OCI-LY3 (cell line): ENCODE data around the gene NLRC4.

Experiments used
- H2AFZ ChIP-seq: fragments of 200-600, 300-600 bp; shearing (Covaris generic); 2 replicates; pipeline ENCODE4 v1.6.0; 2014; ENCODE audit warnings: antibody characterized with exemption, low read depth, low read length
- H3K27ac ChIP-seq: fragments of 200-600, 300-600 bp; sonication (generic); 2 replicates; pipeline ENCODE4 v1.5.1; 2014; ENCODE audit warnings: mild to moderate bottlenecking, low read length, moderate library complexity, mixed read lengths
- H3K27me3 ChIP-seq: fragments of 200-600, 300-600 bp; sonication (generic); 2 replicates; pipeline ENCODE4 v1.6.1; 2014; ENCODE audit warnings: low read depth, low read length, mixed read lengths
- H3K36me3 ChIP-seq: fragments of 200-600, 300-600 bp; sonication (generic); replicated peaks from 2 replicates; pipeline ENCODE3; 2014; ENCODE audit warnings: low read depth, low read length, mixed read lengths
- H3K4me1 ChIP-seq: fragments of 300-600, 200-600 bp; sonication (generic); 2 replicates; pipeline ENCODE4 v1.6.1; 2014; ENCODE audit warnings: low read length, mixed read lengths
- H3K4me2 ChIP-seq: fragments of 200-600, 300-600 bp; sonication (generic); 2 replicates; pipeline ENCODE4 v1.6.1; 2014; ENCODE audit warnings: low read length, mixed read lengths
- H3K4me3 ChIP-seq: fragments of 300-600, 200-600 bp; sonication (generic); 2 replicates; pipeline ENCODE4 v1.5.1; 2014; ENCODE audit warnings: antibody characterized with exemption, mild to moderate bottlenecking, low read length, moderate library complexity
- H3K79me2 ChIP-seq: fragments of 300-600, 200-600 bp; shearing (Covaris generic); 2 replicates; pipeline ENCODE4 v1.6.1; 2014; ENCODE audit warnings: mild to moderate bottlenecking, low read length, mixed read lengths
- H3K9ac ChIP-seq: fragments of 300-600, 200-600 bp; shearing (Covaris generic); 2 replicates; pipeline ENCODE4 v1.6.0; 2014; ENCODE audit warnings: mild to moderate bottlenecking, low read length, moderate library complexity
- H3K9me3 ChIP-seq: fragments of 200-600, 300-600 bp; shearing (Covaris generic); 2 replicates; pipeline ENCODE4 v1.6.1; 2014; ENCODE audit warnings: low read length, mixed read lengths; ENCODE audit not compliant: insufficient read depth
- H4K20me1 ChIP-seq: fragments of 200-600, 300-600 bp; sonication (generic); 2 replicates; pipeline ENCODE4 v1.6.1; 2016; ENCODE audit warnings: low read length, mixed read lengths; ENCODE audit not compliant: insufficient read depth
- EZH2phosphoT487 ChIP-seq: fragments of 200-600 bp; shearing (Covaris generic); IDR thresholded peaks from 2 replicates; pipeline ENCODE4 v1.6.1; 2018; ENCODE audit warnings: antibody characterized with exemption, mixed run types, low read depth
- TF ChIP-seq, protein P1 (sequence below): fragments of 200-600, 300-600 bp; sonication (generic); IDR thresholded peaks from 2 replicates; pipeline ENCODE4 v1.5.1; 2014; ENCODE audit warnings: antibody characterized with exemption, low read length, low read depth

The NLRC4 gene

DNA sequence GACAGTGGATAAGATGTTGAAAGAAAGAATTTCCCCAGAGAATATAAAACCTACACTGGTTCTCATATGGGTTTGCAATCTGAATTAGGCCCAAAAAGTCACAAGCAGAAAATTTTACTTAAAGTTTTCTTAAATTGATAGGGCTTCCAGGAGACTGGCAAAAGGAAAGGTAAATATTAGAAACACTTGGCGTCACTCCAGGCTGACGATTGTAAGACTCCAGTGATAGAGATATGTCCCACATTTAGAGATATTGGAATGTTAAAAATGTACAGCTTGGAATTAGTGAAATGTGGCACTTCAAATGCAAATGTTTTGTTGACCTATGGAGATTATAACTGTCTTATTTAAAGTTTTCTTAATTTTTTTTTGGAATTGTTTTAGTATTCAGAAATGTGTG, 27.1 kb upstream of the NLRC4 start:
- peaks cover 9% of the 10 kb centered on the region for H3K36me3 ChIP-seq
- no peak for TF ChIP-seq EZH2phosphoT487
- TF ChIP-seq, protein P1, sequence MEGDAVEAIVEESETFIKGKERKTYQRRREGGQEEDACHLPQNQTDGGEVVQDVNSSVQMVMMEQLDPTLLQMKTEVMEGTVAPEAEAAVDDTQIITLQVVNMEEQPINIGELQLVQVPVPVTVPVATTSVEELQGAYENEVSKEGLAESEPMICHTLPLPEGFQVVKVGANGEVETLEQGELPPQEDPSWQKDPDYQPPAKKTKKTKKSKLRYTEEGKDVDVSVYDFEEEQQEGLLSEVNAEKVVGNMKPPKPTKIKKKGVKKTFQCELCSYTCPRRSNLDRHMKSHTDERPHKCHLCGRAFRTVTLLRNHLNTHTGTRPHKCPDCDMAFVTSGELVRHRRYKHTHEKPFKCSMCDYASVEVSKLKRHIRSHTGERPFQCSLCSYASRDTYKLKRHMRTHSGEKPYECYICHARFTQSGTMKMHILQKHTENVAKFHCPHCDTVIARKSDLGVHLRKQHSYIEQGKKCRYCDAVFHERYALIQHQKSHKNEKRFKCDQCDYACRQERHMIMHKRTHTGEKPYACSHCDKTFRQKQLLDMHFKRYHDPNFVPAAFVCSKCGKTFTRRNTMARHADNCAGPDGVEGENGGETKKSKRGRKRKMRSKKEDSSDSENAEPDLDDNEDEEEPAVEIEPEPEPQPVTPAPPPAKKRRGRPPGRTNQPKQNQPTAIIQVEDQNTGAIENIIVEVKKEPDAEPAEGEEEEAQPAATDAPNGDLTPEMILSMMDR = no peak
- H3K79me2 ChIP-seq = peaks cover 4% of the 10 kb centered on the region

DNA sequence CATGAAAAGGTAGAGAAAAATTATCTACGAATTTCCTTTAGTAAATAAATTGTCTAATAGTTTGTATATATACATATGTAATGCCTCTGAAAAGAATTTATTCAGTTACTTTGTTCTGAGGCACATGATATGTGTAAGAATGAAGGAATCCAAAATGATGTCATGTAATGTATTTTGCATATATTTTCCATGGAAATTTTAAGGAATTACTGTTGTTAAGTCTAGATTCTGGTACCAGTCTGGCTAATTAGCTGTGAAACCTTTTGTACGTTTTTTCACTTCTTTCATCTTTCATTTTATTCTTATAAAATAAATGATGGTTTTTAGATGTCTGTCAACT, 25.3 kb upstream of the NLRC4 start:
- no peak overlapping the region for H3K4me2 ChIP-seq

More for the DNA sequence above, 27.1 kb upstream of the NLRC4 start:
- no peak overlapping the region for H3K27ac ChIP-seq
- no peak overlapping the region for H3K4me2 ChIP-seq
- no peaks in the 10 kb centered on the region for H3K9me3 ChIP-seq
- no peaks in the 10 kb centered on the region for H3K4me1 ChIP-seq
- no peak overlapping the region for H3K4me3 ChIP-seq
- no peaks in the 10 kb centered on the region for H3K27me3 ChIP-seq
- H2AFZ ChIP-seq = no peak overlapping the region
- H3K9ac ChIP-seq = no peak overlapping the region
- no peaks in the 10 kb centered on the region for H4K20me1 ChIP-seq

DNA sequence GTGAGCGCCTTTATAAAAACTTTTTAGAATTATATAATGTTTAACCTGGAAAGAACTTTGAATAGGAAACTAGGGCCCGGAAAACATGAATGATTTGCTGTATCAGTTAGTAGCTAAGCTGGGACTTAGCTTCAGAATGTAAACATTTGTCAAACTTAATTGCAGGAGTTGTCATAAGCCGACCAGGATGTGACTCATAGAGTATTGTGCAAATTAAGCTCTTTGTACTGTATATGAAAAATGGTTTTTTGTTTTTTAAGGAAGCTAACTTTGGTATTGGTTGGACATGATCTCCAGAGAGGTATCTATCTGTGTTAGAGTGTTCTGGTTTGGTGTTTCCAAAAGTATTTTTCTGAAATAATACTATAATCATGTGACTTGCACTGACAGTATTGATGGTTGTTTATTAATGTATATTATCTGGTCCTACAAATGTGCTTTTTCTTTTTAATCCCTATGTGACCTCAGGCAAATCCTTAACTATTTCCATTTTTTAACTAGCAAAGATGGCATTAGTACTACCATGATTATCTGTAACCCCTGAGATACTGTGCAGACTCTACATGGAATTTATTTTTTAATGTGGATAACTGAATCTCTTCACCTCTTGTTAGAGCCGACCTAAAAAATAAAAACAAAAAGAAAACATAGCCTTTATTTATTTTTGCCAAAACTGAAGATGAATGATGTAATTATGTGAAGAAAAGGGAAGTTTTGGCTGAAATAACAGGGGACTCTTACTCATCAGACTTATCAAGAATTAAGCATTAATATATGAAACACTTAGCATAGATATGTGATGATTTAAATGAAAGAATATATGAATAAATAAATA, 24.7 kb upstream of the NLRC4 start:
- H3K27me3 ChIP-seq = no peaks in the 10 kb centered on the region

More for the DNA sequence above, 25.3 kb upstream of the NLRC4 start:
- H3K9ac ChIP-seq = no peak overlapping the region
- no peak overlapping the region for H3K27ac ChIP-seq
- H3K27me3 ChIP-seq = no peaks in the 10 kb centered on the region
- H3K9me3 ChIP-seq = no peaks in the 10 kb centered on the region
- H2AFZ ChIP-seq = no peak overlapping the region
- peaks cover under 1% of the 10 kb centered on the region for H3K36me3 ChIP-seq
- H3K4me3 ChIP-seq = no peak overlapping the region
- no peaks in the 10 kb centered on the region for H3K4me1 ChIP-seq
- no peak for TF ChIP-seq EZH2phosphoT487
- TF ChIP-seq, protein P1 = no peak
- H4K20me1 ChIP-seq = no peaks in the 10 kb centered on the region
- H3K79me2 ChIP-seq = peaks cover 4% of the 10 kb centered on the region

DNA sequence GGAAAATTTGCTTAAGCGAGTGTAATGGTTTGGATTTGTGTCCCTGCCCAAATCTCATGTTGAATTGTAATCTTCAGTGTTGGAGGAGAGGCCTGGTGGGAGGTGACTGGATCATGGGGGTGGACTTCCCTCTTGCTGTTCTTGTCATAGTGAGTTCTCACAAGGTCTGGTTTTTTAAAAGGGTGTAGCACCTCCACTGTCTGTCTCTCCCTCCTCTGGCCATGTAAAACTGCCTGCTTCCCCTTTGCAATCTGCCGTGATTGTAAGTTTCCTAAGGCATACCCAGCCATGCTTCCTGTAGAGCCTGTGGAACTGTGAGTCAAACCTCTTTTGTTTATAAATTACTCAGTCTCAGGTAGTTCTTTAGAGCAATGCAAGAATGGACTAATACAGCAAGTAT, 19.6 kb upstream of the NLRC4 start:
- no peak overlapping the region for H3K4me2 ChIP-seq
- peaks cover 21% of the 10 kb centered on the region for H3K79me2 ChIP-seq
- H3K9ac ChIP-seq = no peak overlapping the region
- no peak overlapping the region for H3K27ac ChIP-seq
- H3K27me3 ChIP-seq = no peaks in the 10 kb centered on the region
- no peak for TF ChIP-seq EZH2phosphoT487
- TF ChIP-seq, protein P1 = no peak
- H3K4me3 ChIP-seq = no peak overlapping the region
- H4K20me1 ChIP-seq = no peaks in the 10 kb centered on the region
- no peaks in the 10 kb centered on the region for H3K4me1 ChIP-seq
- H3K9me3 ChIP-seq = no peaks in the 10 kb centered on the region
- no peak overlapping the region for H2AFZ ChIP-seq
- peaks cover 3% of the 10 kb centered on the region for H3K36me3 ChIP-seq

More for the DNA sequence above, 24.7 kb upstream of the NLRC4 start:
- no peaks in the 10 kb centered on the region for H3K4me1 ChIP-seq
- H3K4me2 ChIP-seq = no peak overlapping the region
- no peaks in the 10 kb centered on the region for H4K20me1 ChIP-seq
- peaks cover 9% of the 10 kb centered on the region for H3K79me2 ChIP-seq
- H3K9me3 ChIP-seq = no peaks in the 10 kb centered on the region
- H3K27ac ChIP-seq = no peak overlapping the region
- H3K9ac ChIP-seq = no peak overlapping the region
- no peak overlapping the region for H3K4me3 ChIP-seq
- TF ChIP-seq, protein P1 = no peak
- TF ChIP-seq EZH2phosphoT487 = no peak
- H2AFZ ChIP-seq = no peak overlapping the region
- no peaks in the 10 kb centered on the region for H3K36me3 ChIP-seq
